Keratinocyte (primary cell): ENCODE measurements around the gene PLAAT2. TPM values are rescaled to one million over a fixed set of nuclear protein-coding genes. Genes with fewer than 3 reads are reported as not detected.
"Not testable (repeated sequence)": the region's sequence is repeated elsewhere in the genome, so short reads cannot be mapped to it uniquely, and the experiment has no call there.

Source experiments
- DNase-seq: peaks from one replicate; pipeline ENCODE4 v3.0.0-alpha.2; 2011; ENCODE audit warnings: low read depth, missing footprints, low spot score
- FAIRE-seq: peaks from 2 replicates; lab custom pipeline; 2011; peaks lifted over from hg19 to GRCh38; lab: Jason Lieb, UNC
- H2AFZ ChIP-seq: 2 replicates; pipeline ENCODE4 v1.6.0; 2012; ENCODE audit warnings: low read length, control low read depth, inconsistent platforms; ENCODE audit not compliant: control insufficient read depth
- H3K27ac ChIP-seq: 2 replicates; pipeline ENCODE4 v1.5.1; 2011; ENCODE audit warnings: low read length; ENCODE audit not compliant: control insufficient read depth, insufficient read depth
- H3K27me3 ChIP-seq: 3 replicates; pipeline ENCODE4 v1.6.0; 2011; ENCODE audit warnings: low read length; ENCODE audit not compliant: control insufficient read depth, insufficient read depth; ENCODE audit errors: extremely low read depth
- H3K36me3 ChIP-seq, 2 experiments: 2 replicates in 1 of 2; 3 replicates in 1 of 2; pipeline ENCODE4 v1.5.1; 2011; ENCODE audit warnings: low read length in 2 of 2, mild to moderate bottlenecking in 1 of 2; ENCODE audit not compliant: control insufficient read depth in 2 of 2, insufficient read depth in 2 of 2; ENCODE audit errors: extremely low read depth in 1 of 2
- H3K4me1 ChIP-seq: 3 replicates; pipeline ENCODE4 v1.5.1; 2011; ENCODE audit warnings: low read length; ENCODE audit not compliant: control insufficient read depth, insufficient read depth; ENCODE audit errors: extremely low read depth
- H3K4me2 ChIP-seq: 3 replicates; pipeline ENCODE4 v1.6.0; 2011; ENCODE audit warnings: low read depth, low read length; ENCODE audit not compliant: control insufficient read depth, insufficient read depth; ENCODE audit errors: extremely low read depth
- H3K4me3 ChIP-seq, 3 experiments: fragments of 200-600 bp in 1 of 3; sonication (generic) in 1 of 3; 2 replicates in 2 of 3; 3 replicates in 1 of 3; pipeline ENCODE4 v1.5.1; 2011 to 2016; ENCODE audit warnings: low read length in 3 of 3, mild to moderate bottlenecking in 3 of 3, control low read depth in 2 of 3, inconsistent platforms in 1 of 3, low read depth in 1 of 3, mixed read lengths in 1 of 3, mixed run types in 1 of 3, moderate library complexity in 1 of 3; ENCODE audit not compliant: control insufficient read depth in 2 of 3, insufficient read depth in 2 of 3; ENCODE audit errors: extremely low read depth in 1 of 3
- H3K79me2 ChIP-seq: 2 replicates; pipeline ENCODE4 v1.6.0; 2012; ENCODE audit warnings: low read length; ENCODE audit not compliant: control insufficient read depth, insufficient read depth
- H3K9ac ChIP-seq: 3 replicates; pipeline ENCODE4 v1.6.0; 2011; ENCODE audit warnings: low read length; ENCODE audit not compliant: control insufficient read depth, insufficient read depth; ENCODE audit errors: extremely low read depth
- H3K9me1 ChIP-seq: 3 replicates; pipeline ENCODE4 v1.6.0; 2011; ENCODE audit warnings: low read length; ENCODE audit not compliant: control insufficient read depth, insufficient read depth; ENCODE audit errors: extremely low read depth
- H3K9me3 ChIP-seq: 2 replicates; pipeline ENCODE4 v1.5.1; 2012; ENCODE audit warnings: low read depth, low read length; ENCODE audit not compliant: control insufficient read depth
- H4K20me1 ChIP-seq: 3 replicates; pipeline ENCODE4 v1.6.0; 2011; ENCODE audit warnings: low read length; ENCODE audit not compliant: control insufficient read depth, insufficient read depth; ENCODE audit errors: extremely low read depth
- CTCF ChIP-seq, 3 experiments: IDR thresholded peaks in 1 of 3; conservative IDR thresholded peaks in 1 of 3; optimal IDR thresholded peaks in 1 of 3; 2 replicates in 2 of 3; 3 replicates in 1 of 3; pipeline versions ENCODE3 to v1.5.1; 2011; ENCODE audit warnings: low read length in 3 of 3, mild to moderate bottlenecking in 3 of 3, moderate library complexity in 2 of 3, control low read depth in 1 of 3, inconsistent platforms in 1 of 3; ENCODE audit not compliant: insufficient read depth in 2 of 3; ENCODE audit errors: extremely low read depth in 1 of 3
- EZH2 ChIP-seq: IDR thresholded peaks from one replicate; pipeline ENCODE4 v1.6.1; 2012; ENCODE audit warnings: inconsistent platforms, mild to moderate bottlenecking, low read length, moderate library complexity
- dilution Hi-C: fragments of 300-500 bp; cut with MboI; formaldehyde crosslinking; loops from one replicate; pipeline ENCODE4 v1.7.0; 2020; ENCODE audit warnings: low sequenced_read_pairs; ENCODE audit not compliant: extremely low pct_ligation_motif_present
- polyA plus RNA-seq, 5 experiments: library from polyadenylated mRNA; depleted of rRNA in 3 of 5; stranded (reverse) in 3 of 5; stranded (forward) in 1 of 5; unstranded in 1 of 5; fragments of >200 nt; gene quantifications; 1 replicate in 1 of 5; 2 replicates in 3 of 5; 3 replicates in 1 of 5; pipeline versions ENCODE4 v1.2.1 to v1.2.3, GENCODE V29; 2011 to 2012; ENCODE audit warnings: missing spikeins in 2 of 5, low read depth in 1 of 5, low replicate concordance in 1 of 5

PLAAT2 gene
- polyA plus RNA-seq, 1 donor (not counting 4 experiments of a cell fraction or from before 2014, with no cell fraction given) = 0.29 TPM

GRCh38 chr11:63608353-63609345 is 45.5 kb upstream of the PLAAT2 start:
- Histone ChIP-seq H3K9ac (no peak overlapping the region), H3K36me3 (no peaks in the 10 kb centered on the region), H3K27me3 (peaks cover 4% of the 10 kb centered on the region), H3K27ac (no peak overlapping the region), H3K4me2 (no peak overlapping the region), H3K9me3 (no peaks in the 10 kb centered on the region), H3K4me3 (no peak overlapping the region), H3K79me2 (no peaks in the 10 kb centered on the region), H3K9me1 (no peaks in the 10 kb centered on the region), H3K4me1 (no peaks in the 10 kb centered on the region), H2AFZ (no peak overlapping the region), H4K20me1 (no peaks in the 10 kb centered on the region)
- TF ChIP-seq EZH2 (no peak), CTCF (optimal IDR thresholded peaks at IDR 0.05 in 1 of 3, IDR thresholded peaks at IDR 0.05 in 1 of 3, conservative IDR thresholded peaks at IDR 0.05 in 1 of 3; ENCODE audit: extremely low read depth in 1 of 3, insufficient read depth in 2 of 3, low read length in 3 of 3) (no peak)
- DNase-seq (no peak), FAIRE-seq (no peak)
- dilution Hi-C loops = no loop called here

- DNase-seq (no peak), FAIRE-seq (no peak)
Observed at GRCh38 chr11:63603180-63603518, 40.0 kb upstream of the PLAAT2 start.

GRCh38 chr11:63602290-63603179 is 39.4 kb upstream of the PLAAT2 start:
- H3K79me2 ChIP-seq, H4K20me1 ChIP-seq, H3K4me2 ChIP-seq, H3K36me3 ChIP-seq, H3K4me1 ChIP-seq, H3K9me3 ChIP-seq, H3K4me3 ChIP-seq, FAIRE-seq, H3K27me3 ChIP-seq, H3K27ac ChIP-seq, DNase-seq, H2AFZ ChIP-seq, dilution Hi-C loops, H3K9me1 ChIP-seq, H3K9ac ChIP-seq: not testable (repeated sequence)

More at GRCh38 chr11:63603180-63603518, 40.0 kb upstream of the PLAAT2 start:
- no peak overlapping the region for H3K4me2 ChIP-seq
- H4K20me1 ChIP-seq = no peaks in the 10 kb centered on the region
- H3K9me1 ChIP-seq = no peaks in the 10 kb centered on the region
- H3K9me3 ChIP-seq = no peaks in the 10 kb centered on the region
- H3K36me3 ChIP-seq = no peaks in the 10 kb centered on the region
- H2AFZ ChIP-seq = no peak overlapping the region
- no peak overlapping the region for H3K9ac ChIP-seq
- dilution Hi-C loops = no loop called here
- H3K4me1 ChIP-seq = no peaks in the 10 kb centered on the region
- no peak overlapping the region for H3K27ac ChIP-seq
- TF ChIP-seq EZH2 = no peak
- TF ChIP-seq CTCF (optimal IDR thresholded peaks at IDR 0.05 in 1 of 3, IDR thresholded peaks at IDR 0.05 in 1 of 3, conservative IDR thresholded peaks at IDR 0.05 in 1 of 3; ENCODE audit: extremely low read depth in 1 of 3, insufficient read depth in 2 of 3, low read length in 3 of 3) = no peak
- no peaks in the 10 kb centered on the region for H3K27me3 ChIP-seq
- no peak overlapping the region for H3K4me3 ChIP-seq
- H3K79me2 ChIP-seq = no peaks in the 10 kb centered on the region
